ENCODE data around the gene COX6B2.

COX6B2 gene

DNA sequence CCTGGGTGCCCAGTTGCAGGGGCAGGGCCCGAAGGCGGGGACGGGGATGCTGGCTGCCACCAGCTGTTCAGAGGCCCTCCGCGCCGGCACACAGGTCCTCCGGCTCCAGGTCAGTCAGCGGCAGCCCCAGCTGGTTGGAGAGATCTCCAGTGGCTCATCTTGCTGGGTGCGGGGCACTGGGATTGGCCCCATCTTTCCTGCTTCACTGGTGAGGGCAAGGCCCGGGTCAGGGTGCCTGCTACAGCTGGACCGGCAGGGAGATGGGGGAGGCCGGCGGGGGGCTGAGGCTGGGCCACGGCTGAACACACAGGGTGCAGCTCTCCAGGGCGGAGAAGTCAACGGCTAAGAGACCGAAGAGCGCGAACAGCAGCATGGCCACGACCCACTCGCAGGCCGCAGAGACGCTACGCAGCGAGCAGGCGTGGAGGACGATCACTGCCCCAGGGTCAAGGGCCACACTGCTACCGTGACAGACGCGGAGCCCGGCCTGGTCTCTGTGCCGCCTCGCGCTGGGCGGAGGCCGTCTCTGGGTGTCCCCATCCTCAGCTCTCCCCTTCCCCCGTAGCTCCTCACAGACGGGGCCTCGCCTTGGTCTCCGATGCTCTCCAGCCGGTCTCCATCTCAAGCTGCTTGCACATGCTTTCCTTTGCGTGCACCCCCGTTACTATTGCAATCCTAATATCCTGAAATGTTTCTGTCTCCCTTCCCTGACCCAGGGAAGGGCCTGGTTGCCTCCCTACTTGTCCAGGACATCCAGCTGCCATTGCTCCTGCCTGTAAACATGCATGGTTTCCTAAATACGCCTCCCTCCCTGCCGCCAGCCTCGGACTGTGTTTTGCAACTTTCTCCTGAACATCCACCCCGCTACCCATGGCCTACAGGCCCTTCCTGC is 41.7 kb downstream of the COX6B2 start:
- no peak for DNase-seq (ENCODE audit: low read depth in 2 of 3, low spot score in 1 of 3)

DNA sequence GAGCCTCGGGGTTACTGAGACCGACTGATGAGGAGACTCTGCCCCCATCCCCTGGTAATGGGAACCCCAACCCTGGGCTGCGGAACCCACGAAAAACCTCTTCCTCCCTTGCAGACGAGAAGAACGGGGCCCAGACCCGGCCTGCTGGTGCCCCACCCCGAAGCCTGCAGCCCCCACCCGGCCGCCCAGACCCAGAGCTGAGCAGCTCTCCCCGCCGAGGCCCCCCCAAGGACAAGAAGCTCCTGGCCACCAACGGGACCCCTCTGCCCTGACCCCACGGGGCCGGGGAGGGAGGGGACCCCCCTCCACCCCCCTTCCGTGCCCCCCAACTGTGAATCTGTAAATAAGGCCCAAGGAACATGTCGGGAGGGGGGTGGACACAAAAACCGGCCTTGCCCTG is 42.7 kb downstream of the COX6B2 start:
- no peak for DNase-seq (ENCODE audit: low read depth in 2 of 3, low spot score in 1 of 3)

DNA sequence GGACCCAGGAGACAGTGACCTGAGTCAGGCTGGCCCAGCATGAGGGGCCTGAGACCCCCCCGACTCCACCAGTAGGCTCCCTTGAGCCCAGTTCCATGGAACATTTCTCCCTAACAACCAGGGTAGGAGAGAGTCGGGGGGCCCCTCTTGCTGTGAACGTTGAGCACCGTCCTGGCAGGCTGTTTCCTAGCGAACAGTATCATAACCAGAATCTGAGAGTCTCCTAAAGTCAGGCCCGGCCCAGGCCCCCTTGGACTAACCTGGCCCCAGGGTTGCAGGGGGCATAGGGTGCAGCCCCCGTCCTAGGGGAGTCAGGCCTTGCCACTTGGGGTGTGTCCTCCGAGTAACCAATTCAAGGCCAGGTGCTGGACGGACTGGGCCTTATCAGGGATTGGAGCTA is 43.1 kb downstream of the COX6B2 start:
- DNase-seq (ENCODE audit: low read depth in 2 of 3, low spot score in 1 of 3) = no peak

DNA sequence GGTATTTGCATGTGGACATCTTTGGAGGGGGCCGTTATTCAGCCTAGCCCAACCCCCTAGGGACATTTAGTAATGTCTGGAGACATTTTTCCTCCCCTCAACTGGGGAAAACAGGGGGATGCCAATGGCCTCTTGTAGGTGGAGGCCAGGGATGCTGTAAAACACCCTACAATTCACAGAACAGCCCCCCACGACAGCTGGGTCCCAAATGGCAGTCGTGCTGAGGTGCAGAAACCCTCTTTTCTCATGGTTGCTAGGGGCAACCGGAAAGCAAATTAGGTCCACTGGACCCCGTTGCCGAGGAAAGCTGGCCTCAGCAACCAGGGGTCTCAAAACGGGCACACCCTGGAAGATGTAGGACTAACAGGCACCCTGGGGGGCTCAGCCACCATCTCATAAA is 44.0 kb downstream of the COX6B2 start:
- no peak for DNase-seq (ENCODE audit: low read depth in 2 of 3, low spot score in 1 of 3)

DNA sequence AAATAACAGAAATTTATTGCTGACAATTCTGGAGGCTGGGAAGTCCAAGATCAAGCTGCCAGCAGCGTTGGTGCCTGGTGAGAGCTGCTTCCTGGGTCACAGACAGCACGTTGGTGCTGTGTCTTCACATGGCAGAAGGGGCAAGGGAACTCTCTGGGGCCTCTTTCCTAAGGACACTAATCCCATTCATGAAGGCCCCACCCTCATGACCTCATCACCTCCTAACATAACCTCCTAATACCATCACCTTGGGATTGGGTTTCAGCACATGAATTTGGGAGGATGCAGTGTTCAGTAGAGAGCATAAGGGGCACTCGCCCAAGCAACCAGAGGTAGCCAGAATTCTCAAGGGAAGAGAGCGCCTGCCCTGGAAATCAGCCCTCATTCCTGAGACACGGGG is 45.1 kb downstream of the COX6B2 start:
- no peak for DNase-seq (ENCODE audit: low read depth in 2 of 3, low spot score in 1 of 3)

DNA sequence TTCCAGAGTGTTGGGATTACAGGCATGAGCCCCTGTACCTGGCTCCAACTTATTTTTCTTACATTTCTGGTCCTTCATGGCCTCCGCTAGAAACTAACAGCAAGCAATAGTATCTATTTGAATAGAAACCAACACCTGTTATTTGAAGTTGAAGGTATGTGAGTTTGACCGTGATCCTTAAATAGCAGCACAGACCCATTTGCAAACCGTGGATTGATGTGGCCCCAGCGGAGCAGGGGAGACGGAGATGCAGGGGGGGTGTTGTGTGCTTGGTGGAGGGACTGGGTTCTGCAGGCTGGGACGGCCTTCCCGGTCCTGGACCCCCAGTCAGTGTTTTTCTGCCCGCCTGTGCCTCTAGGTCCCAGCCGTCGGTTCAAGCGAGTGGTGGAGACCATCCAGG is 46.2 kb downstream of the COX6B2 start:
- no peak for DNase-seq (ENCODE audit: low read depth in 2 of 3, low spot score in 1 of 3)

DNA sequence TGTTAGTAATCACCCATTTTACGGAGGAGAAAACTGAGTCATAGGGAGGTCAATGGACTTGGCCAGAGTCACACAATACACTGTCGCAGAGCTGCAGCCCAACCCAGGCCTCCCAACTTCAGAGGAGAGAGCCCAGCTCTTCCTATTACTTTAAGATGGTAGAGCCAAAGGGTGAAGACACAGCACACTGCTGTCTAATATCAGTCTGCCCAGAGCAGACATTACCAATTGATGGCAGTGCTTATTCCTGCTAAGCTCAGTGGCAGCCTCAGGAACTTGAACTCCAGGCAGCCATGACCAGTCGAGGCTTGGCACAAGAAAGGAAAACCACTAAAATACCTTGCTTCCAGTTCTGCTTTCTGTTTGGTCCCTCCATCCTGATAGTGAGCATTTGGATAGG is 47.8 kb downstream of the COX6B2 start:
- DNase-seq (ENCODE audit: low read depth in 2 of 3, low spot score in 1 of 3) = no peak

DNA sequence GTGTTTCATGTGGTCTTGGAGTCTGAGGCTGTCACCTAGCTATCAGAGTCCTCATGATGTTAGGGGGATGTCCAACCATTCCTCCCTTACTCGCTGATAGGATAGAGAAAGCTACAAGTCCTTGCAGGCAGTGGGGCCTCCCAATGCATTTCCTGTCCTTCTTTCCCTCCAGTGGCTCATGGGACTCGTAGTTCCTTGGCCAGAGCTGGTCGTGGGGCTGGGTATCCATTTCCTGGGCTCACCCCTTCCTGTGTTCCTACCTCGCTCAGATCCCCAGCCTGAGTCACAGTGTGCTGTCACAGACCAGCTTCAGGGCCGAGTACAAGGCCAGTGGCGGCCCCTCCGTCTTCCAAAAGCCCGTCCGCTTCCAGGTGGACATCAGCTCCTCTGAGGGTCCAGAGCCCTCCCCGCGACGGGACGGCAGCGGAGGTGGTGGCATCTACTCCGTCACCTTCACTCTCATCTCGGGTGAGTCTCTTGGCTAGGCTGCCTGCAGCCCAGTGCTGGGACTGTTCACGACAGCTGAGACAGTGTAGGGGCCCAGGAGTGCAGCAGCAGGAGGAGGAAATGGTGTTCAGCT is 48.4 kb downstream of the COX6B2 start:
- no peak for DNase-seq (ENCODE audit: low read depth in 2 of 3, low spot score in 1 of 3)

DNA sequence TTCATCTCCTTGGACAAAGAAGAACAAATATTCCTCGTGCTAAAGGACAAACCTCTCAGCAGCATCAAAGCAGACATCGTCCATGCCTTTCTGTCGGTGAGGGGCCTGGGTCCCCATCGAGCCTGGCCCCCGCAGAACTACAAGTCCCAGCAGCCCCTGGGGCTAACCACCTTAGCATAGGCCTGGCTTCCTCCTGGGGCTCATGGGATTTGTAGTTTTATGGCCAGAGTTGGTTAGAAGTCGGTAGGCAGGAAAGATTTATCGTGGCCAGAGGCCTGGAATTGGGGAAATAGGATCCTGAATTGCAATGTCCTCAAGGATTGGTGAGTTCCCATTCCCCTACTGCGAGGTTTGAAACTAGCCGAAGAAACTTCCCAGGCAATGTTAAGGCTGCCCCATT is 49.0 kb downstream of the COX6B2 start:
- DNase-seq (ENCODE audit: low read depth in 2 of 3, low spot score in 1 of 3) = peak in 2 of 3 donors; percentile 33 to 46

DNA sequence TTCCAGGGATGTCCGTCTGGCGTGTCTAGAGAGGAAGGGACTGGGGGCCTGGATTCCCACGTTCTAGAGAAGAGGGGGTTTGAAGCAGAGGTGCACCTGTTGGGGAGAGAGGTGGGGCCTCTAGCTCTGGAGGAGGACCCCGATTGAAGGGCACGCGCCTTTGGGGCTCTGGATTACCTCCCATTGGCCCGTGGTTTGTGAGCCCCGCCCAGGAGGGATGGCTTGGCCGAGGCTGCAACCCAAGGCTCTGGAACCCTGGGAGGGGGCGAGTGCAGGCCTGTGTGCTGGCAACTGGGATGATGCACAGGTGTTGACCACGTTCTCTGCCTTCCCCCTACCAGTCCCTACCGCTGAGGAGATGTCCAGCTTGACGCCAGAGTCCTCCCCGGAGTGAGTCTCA is 49.5 kb downstream of the COX6B2 start:
- DNase-seq (ENCODE audit: low read depth in 2 of 3, low spot score in 1 of 3) = no peak

DNA sequence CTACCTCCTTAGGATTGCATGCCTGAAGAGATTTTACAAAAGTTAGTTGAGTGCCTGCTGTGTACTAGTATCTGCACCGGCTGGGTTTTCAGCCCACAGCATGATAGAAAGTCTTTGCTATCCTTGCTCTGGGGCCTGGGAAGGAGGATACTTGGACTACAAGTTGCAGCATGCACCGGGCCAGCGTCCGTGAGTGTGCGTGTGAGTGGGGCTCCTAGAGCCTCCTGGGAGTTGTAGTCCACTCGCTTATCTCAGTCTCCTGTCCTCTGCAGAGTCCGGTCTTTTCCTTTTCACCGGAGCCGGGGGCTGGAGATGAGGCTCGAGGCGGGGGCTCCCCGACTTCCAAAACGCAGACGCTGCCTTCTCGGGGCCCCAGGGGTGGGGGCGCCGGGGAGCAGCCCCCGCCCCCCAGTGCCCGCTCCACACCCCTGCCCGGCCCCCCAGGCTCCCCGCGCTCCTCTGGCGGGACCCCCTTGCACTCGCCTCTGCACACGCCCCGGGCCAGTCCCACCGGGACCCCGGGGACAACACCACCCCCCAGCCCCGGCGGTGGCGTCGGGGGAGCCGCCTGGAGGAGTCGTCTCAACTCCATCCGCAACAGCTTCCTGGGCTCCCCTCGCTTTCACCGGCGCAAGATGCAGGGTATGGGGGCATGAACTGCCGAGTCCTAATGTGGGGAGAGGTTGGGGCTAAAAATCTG is 50.1 kb downstream of the COX6B2 start:
- DNase-seq (ENCODE audit: low read depth in 2 of 3, low spot score in 1 of 3) = peak in 1 of 3 donors; percentile 24

DNA sequence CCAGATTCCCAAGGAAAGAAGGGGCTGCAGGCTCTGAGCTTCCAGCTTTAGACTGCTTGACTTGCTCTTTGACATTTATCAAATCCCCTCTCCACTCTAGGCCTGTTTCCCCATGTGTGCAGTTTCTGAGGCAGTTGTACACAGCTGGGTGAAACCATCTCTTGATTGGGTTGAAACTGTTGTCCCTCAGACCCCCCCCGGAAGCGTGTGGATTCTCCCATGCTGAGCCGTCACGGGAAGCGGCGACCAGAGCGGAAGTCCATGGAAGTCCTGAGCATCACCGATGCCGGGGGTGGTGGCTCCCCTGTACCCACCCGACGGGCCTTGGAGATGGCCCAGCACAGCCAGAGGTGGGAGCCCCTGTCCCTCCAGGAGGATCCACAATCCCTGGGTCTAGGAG is 51.0 kb downstream of the COX6B2 start:
- no peak for DNase-seq (ENCODE audit: low read depth in 2 of 3, low spot score in 1 of 3)

DNA sequence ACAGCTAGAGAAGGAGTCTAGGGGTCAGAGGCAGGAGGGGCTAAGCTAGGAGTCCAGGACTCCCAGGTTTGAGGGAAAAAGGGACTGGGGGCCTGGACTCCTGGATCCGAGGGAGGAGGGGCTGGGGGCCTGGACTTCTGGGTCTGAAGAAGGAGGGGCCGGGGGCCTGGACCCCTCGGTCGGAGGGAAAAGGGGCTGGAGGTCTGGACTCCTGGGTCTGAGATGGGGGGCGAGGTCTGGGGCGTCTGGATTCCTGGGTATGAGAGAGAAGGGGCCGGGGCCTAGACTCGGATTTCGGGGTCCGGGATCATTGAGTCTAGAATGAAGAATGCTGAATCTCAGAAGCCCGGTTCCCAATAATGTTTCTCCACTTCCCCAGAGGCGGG is 52.2 kb downstream of the COX6B2 start:
- no peak for DNase-seq (ENCODE audit: low read depth in 2 of 3, low spot score in 1 of 3)

DNA sequence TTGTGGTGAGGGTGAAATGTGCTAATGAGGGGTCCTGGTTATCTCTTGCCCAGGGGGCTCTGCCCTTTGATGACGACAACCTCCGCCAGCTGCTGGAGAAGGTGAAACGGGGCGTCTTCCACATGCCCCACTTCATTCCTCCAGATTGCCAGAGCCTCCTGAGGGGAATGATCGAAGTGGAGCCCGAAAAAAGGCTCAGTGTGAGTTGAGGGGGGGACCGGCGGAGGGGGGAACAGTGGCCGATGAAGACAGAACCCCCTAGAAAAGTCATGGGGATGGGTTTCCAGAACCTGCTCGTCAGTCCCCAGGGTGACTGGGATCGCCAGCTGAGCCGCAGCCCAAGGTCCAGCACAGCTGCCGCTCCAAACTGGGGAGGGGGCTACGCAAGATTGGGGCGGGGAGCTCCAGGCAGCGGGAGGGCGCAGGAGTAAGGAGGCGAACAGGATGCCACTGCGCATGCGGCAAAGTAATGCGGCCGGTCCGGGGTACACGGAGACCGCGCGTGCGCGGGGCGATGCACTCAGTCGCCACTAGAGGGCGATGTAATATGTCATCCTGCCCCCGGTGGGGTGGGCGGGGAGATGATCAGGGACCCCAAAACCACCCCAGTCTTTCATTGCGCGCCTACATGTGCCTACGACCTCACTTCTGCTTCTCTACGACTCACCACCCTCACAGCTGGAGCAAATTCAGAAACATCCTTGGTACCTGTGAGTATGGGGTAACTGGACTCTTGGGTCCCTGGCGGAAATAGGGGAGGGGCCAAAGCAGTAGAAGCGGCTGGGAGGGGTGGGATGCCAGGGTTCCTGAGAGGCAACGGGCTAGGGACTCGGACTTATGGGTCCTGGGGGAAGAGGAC is 52.8 kb downstream of the COX6B2 start:
- peak; percentile 87 to 97 (median 92) for DNase-seq (ENCODE audit: low read depth in 2 of 3, low spot score in 1 of 3)

DNA sequence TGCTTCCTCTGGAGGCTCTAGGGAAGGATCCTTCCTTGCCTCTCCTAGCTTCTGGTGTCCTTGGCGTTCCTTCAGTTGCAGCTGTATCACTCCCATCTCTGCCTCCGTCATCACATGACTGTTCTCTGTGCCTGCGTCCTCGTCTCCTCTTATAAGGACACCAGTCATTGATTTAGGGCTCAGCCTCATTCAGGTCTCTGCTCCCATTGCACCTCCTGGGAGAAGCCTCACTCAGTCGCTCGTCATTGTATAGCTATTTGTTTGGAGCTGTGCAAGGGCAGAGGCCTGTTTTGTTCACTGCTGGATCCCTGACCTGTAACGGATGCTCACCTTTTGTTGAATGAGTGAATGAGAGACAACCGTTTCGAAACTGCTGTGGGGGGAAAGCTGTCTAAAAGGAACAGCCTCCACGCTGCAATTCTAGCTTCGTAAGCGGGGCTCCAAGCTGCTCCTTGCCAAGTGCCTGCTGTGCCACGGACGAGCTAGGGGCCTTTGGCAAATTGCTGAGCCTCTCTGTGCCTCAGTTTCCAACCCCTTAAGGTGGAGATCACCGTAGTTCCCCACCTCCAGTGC is 53.5 kb downstream of the COX6B2 start:
- DNase-seq (ENCODE audit: low read depth in 2 of 3, low spot score in 1 of 3) = no peak

DNA sequence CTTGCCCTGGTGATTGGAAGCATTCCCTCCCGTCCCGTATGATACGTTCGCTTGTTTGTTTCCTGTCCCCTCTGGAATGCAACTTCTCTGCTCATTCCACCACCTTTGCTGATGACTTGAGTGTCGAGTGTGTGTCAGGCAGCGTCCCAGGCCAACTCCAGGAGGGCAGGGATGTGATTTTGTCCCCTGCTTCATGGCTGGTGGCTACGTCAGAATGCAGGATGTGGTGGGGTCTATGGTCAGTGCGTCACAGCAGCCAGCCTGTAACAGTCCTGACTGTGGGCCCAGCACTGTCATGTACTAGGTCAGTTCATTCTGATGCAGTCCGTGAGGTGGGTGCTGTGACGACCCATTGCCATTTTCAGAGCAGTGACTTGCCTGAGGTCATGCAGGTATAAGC is 54.5 kb downstream of the COX6B2 start:
- no peak for DNase-seq (ENCODE audit: low read depth in 2 of 3, low spot score in 1 of 3)
